GM15510 (cell line): Measurements from ENCODE around the gene MOXD1.

ENCODE experiments used
- POLR2A ChIP-seq: IDR thresholded peaks from 3 replicates; pipeline ENCODE4 v1.6.1; 2011; ENCODE audit warnings: borderline replicate concordance; ENCODE audit not compliant: insufficient read length; ENCODE audit errors: extremely low read depth

MOXD1 gene

DNA sequence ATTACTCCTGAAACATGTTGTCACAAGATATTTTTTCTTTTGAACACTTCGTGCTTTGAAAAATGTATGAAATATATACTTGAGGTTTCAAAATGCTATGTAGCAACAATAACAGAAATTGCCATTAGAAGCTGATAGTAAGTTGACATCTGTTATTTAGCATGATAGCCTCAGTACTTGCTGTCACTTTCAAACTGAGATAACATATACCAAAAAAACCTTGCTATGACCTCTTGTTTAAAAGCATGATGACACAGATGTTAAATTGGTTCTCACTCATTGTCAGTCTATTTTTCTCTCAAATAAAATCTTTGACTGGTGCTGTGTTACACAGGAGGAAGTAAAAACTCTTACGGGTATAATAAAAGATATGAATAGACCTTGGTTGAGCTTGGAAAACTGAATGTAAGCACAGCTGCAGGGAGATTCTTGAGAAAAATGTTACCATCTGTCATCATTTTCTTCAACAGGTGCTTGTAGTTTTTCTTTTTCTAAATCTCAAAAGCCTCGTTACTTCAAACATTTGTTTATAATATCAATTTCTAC is 18.6 kb downstream of the MOXD1 start:
- TF ChIP-seq POLR2A, result no peak

DNA sequence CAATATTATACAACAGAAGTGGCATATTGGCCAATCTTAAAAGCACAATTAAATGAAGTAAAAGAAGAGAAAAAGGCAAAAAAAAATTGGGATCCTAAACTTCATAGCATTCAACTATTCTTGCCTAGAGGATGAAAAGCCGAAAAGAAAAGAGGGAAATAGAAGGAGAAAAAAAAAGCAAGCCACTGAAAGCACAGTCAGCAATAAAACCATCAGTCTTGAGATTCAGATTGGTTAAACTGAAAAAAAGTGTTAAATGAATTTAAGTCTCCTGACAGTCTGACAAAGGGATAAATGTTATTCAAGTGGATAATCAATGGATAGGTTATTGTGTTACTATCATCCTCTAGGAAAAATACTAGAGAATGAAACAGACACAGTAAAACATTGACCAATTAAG is 19.9 kb downstream of the MOXD1 start:
- no peak for TF ChIP-seq POLR2A

DNA sequence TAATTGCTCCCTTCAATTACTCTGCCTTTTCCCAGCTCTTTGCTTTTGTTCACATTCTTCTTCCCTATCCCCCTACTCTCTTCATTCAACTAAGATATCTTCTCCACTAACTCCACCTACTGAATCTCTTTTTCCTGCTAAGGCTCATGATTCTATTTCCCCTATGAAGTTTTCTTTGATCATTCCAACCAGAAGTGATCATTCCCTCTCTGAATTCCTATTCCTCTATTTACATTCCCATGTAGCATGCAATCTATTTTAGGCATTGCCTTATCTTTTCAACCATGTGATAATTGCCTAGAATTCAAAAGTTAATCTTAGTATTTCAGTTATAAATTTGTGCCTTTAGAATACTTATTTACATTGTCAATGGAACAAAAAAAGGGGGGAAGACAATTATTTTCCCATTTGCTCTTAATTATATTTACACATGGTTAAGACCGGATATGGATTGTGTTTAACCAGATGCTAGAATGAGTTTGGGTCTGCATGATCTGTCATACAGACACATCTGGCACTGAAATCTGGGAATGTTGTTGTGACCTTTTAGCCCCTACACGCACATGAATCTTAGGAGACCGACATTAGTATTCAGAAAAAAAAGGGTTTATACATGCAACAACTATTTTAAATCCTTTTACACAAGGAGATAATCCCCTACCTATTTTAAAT is 20.8 kb downstream of the MOXD1 start:
- TF ChIP-seq POLR2A, result no peak

DNA sequence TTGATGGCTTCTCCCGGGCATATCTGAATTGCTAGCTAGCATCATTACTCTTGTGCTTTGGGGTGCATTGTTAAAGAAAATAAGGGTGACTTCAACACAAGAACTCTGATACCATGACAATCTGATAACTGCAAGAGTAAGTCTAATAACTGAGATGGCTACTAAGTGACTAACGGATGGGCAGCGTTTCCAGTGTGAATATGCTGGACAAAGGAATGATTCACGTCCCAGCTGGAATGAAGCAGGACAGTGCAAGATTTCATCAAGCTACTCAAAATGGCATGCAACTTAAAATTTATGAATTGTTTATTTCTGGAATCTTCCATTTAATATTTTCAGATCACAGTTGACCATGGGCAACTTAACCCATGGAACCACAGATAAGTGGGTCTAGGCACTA is 31.7 kb downstream of the MOXD1 start:
- no peak for TF ChIP-seq POLR2A

DNA sequence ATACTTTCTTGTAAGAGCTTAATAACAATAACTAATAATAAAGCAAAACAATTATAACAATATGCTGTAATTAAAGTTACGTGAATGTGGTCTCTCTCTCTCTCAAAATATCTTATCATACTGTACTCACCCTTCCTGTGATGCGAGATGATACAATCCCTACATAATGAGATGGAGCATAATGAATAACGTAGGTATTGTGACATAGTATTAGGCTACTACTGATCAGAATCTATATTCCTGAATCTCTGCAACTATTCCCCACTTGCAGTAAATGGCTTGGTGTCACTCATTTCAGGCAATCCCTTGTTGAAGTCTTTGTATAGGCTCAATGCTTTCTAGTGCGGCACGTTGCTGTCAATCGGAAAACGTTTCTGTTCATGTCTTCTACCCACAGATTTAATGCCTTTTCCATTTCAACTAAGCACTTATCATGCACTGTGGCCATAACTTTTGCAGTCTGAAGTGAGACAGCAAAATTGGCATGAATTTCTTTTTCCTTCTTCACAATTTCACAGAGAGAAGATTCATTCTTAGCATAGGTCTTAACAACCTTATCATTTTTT is 32.3 kb downstream of the MOXD1 start:
- TF ChIP-seq POLR2A, result no peak

DNA sequence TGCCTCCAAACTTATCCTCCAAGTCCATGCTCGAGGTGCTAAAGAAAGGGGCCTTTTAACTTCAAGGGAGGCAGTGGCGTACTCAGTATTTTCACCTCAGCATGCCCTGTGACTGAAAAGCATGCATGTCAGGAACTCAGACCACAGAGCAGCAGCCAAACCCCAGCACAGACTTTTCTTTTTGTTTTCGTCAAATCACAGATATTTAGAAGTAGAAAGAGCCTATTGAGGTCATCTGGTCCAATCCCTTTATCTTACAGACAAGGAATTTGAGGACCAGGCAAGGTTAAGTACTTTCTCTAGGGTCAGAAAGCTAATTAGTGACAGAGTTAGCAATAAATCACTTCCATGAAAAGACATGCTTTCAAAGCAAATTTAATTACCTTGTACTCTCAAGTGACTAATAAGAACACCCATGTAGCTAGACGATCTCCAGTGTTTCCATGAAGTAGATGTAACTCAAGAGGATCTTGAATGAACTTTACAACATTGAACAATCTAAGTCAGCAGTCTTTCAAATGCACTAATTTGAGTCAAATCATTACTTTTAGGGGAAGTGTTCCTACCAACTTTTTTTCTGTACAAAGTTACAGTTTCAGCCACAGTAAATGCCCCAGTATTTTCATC is 35.9 kb downstream of the MOXD1 start:
- no peak for TF ChIP-seq POLR2A

DNA sequence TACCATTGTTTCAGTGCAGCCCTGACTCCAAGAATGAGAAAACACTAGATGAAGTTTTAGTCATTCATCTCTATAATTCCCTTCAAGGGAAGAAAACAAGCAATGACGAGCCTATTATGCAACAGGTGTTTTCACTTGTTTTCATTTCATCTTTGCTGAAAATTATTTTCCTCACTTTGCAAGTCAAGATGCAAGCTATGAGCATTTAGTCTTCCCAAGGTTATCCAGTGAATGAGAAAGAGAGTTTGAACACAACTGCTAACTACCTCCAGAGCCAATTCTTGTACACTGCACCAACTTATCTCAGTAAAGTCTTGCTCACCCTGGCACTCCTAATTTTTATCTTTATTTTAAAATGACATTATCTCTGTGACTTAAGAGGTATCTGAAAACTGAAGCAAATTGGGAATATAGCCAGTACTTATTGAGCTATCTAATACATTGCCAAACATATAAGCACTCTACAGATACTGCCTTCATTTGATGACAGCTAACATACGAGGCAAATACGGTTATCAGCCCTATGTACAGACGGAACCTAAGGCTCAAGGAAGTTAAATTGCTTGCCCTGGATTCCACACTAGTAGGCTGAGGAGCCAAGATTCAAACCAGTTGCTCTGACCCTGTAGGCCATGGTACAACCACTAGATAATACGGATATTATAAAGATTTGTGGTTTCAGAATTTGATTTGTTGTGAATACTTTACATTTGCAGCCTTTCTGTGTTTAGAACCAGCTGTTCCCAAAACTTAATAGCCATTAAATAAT is 36.8 kb downstream of the MOXD1 start:
- TF ChIP-seq POLR2A, result no peak

DNA sequence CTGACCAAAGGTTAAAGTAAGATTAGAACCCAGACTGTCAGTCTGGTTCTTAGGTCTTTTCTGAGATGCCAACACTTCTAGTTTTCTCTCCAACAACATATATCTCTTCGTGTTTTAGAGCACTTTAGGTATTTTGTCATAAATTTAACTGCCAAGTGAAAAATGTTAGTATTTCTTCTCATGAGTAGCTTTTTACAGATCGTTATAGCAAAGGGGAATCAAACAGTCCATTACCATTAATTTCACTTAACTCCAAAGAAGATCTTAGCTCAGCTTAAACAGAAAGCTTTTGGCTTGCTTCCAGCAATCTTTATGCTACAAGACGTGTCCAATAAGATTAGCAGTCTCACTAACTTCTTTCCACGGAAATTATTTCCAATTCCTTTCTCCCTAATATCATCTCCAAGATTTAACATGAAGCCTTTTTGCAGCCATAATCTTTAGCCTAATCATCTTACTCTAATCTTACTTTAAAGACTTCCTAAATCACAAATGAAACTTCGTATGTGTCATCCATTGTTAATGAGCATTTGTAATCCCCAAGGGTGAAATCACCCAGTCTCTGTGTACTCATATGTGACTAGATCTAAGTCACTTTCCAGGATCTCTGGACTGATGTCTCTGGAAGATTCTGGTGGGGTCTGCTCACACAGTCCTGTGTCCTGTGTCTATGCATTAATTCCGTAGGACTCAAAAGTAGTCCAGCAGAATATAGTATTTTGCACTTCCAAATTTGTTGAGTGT is 38.7 kb downstream of the MOXD1 start:
- TF ChIP-seq POLR2A, result no peak

DNA sequence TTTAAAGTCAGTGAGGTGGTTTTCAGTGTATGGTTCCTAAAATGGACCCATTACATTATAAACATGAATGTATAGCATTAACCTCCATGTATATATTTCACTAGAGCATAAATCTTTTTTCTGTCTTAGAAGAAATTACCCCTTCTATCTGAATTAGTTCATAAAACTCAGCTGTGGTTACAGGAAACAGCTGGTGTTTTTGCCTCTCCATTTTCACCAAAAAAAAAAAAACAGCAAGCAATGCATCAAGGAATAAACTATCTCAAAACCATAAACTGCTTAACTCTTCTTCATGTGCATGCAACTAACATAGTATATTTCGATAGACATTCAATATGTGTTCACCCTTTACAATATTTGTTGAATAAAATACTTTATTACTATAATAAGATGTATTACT is 40.2 kb downstream of the MOXD1 start:
- no peak for TF ChIP-seq POLR2A

DNA sequence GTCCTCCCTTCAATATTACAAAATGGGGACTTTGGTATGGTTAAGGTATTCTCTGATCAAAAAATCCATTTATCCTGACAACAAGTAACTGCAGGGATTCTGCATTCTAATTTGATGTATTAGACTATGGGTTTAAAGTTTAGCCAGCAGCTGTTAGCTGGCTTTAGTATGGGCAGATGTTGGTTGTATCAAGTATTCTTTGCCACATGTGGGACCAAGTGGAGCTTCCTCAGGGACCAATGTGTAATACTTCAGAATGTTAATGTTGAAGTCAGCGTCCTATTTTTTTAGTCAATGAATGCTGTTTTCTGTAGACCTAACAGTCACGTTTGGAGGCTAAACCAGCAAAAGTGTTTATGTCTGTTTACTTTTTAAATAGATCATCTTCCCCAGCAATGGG is 41.4 kb downstream of the MOXD1 start:
- TF ChIP-seq POLR2A, result no peak

DNA sequence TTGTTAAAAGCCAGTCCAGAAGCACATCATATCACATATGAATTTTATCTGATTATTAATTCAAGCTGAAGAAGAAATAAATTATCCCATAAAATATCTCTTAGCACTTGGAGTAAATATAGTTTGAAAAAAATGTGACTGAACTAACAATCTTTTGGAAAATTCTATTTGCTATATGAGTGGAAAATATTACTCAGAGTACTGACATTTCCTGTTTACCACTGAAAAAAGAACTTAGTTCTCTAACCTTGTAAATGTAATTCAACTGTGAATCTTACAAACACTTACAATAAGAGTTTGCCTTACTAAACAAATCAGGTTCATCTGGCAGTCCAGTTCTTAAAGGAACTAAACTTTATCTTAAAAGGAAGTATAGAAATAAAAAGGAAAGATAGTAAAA is 44.2 kb downstream of the MOXD1 start:
- TF ChIP-seq POLR2A, result no peak

DNA sequence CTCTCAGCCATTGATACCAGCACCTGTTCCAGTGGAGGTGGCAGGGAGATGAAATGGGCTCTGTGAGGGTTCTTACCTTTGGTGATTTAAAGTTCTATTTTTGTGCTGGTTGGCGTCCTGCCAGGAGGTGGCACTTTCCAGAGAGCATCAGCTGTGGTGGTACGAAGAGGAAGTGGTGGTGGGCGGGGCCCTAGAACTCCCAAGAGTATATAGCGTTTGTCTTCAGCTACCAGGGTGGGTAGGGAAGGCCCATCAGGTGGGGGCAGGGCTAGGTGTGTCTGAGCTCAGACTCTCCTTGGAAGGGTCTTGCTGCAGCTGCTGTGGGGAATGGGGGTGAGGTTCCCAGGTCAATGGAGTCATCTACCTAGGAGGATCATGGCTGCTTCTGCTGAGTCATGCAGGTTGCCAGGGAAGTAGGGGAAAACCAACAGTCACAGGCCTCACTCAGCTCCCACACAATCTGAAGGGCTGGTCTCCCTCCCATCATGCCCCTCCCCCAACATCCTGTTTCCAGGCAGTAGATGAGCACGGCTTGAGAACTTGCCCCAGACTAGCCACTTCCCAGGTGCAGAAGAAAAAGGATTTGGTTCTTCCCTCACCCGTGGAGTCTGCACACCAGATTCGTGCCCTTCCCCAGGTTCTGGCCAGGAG is 46.6 kb downstream of the MOXD1 start:
- no peak for TF ChIP-seq POLR2A

DNA sequence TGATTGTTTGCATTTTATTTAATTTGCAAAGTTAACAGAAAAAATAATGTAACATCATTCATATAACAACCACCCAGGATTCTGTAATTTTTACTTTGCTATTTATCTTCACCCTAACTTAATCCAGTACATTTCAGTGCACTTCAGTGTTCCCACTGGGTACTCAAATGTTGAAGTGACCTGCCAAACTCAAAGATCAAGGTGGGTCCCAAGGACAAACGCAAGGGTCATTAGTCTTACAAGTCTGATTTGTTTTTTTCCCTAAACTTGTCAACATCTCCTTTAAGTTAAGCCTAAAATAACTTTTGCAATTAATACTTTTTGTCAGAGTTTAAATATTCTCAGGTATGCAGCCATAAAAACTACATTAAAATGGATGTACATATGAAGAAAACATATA is 53.0 kb downstream of the MOXD1 start:
- no peak for TF ChIP-seq POLR2A

DNA sequence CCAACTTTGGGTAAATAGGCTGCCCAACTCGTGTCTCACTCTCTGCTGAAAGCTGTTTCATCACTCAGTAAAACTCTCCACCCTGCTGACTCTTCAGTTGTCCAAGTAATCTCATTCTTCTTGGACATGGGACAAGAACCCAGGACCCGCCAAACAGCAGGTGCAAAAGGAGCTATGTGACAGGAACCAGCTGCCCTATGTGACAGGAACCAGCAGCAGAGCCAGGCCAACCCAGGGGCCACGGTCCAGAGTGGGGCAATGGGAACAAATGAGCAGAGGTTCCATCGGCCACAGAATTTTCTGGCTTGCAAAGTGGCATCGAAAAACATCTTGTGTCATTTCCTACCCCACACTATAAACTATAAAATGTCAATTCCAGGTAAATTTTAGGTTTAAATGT is 56.5 kb downstream of the MOXD1 start:
- no peak for TF ChIP-seq POLR2A
